Tibial nerve (tissue), 4 donors: Measurements from ENCODE around the gene TP53RK. TPM values are rescaled to one million over a fixed set of nuclear protein-coding genes. Genes with fewer than 3 reads are reported as not detected.
A peak's percentile ranks its signal among the peaks of the same experiment; 100 is the strongest.

Source experiments
- DNase-seq, 2 donors: peaks; one replicate each; pipeline ENCODE4 v3.0.0-alpha.2; 2019; ENCODE audit warnings: low spot score in 2 of 2
- H3K27ac ChIP-seq, 4 donors: fragments of 200-600 bp; sonication (generic) in 3 of 4; one replicate each; pipeline ENCODE4 v1.5.1; 2017 to 2019; ENCODE audit warnings: mild to moderate bottlenecking in 1 of 4
- H3K27me3 ChIP-seq, 2 donors: fragments of 200-600 bp; sonication (generic) in 1 of 2; one replicate each; pipeline versions ENCODE4 v1.5.1 to v1.6.0; 2017 to 2019
- H3K36me3 ChIP-seq, 3 donors: fragments of 200-600 bp; sonication (generic); one replicate each; pipeline ENCODE4 v1.5.1; 2018 to 2019
- H3K4me1 ChIP-seq, 4 donors: fragments of 200-600 bp; sonication (generic) in 3 of 4; one replicate each; pipeline ENCODE4 v1.5.1; 2017 to 2019
- H3K4me3 ChIP-seq, 4 donors: fragments of 200-600 bp; sonication (generic) in 3 of 4; one replicate each; pipeline ENCODE4 v1.5.1; 2017 to 2019; ENCODE audit warnings: mild to moderate bottlenecking in 1 of 4, moderate library complexity in 1 of 4
- H3K9me3 ChIP-seq, 4 donors: fragments of 200-600 bp; sonication (generic) in 3 of 4; one replicate each; pipeline ENCODE4 v1.5.1; 2017 to 2019
- CTCF ChIP-seq, 5 experiments: fragments of 200-600 bp in 3 of 5; fragments of 450-650 bp in 2 of 5; sonication (generic) in 3 of 5; IDR thresholded peaks; one replicate each; pipeline ENCODE4 v1.5.1; 2016 to 2019; ENCODE audit warnings: antibody characterized with exemption in 5 of 5, mild to moderate bottlenecking in 3 of 5, moderate library complexity in 2 of 5
- EP300 ChIP-seq, 2 donors: sonication (generic); formaldehyde crosslinking; IDR thresholded peaks; one replicate each; pipeline ENCODE4 v1.6.1; 2017; ENCODE audit warnings: antibody characterized with exemption in 2 of 2, mild to moderate bottlenecking in 1 of 2
- POLR2A ChIP-seq, 2 donors: fragments of 450-650 bp; IDR thresholded peaks; one replicate each; pipeline ENCODE4 v1.6.1; 2017; ENCODE audit warnings: antibody characterized with exemption in 2 of 2, mild to moderate bottlenecking in 2 of 2, moderate library complexity in 2 of 2
- WGBS, 2 donors: methylation state at CpG; one replicate each; pipeline ENCODE4 v1.1.5; 2018; 5-methylcytosine and 5-hydroxymethylcytosine counted together
- total RNA-seq, 4 donors: library from RNA; depleted of rRNA; stranded (reverse); fragments of >200 nt; gene quantifications; one replicate each; pipeline ENCODE4 v1.1.0, GENCODE V29; 2016

TP53RK gene
- total RNA-seq, 4 donors from 2014 or later, result 16.8 to 24.5 (median 21.9) TPM

DNA sequence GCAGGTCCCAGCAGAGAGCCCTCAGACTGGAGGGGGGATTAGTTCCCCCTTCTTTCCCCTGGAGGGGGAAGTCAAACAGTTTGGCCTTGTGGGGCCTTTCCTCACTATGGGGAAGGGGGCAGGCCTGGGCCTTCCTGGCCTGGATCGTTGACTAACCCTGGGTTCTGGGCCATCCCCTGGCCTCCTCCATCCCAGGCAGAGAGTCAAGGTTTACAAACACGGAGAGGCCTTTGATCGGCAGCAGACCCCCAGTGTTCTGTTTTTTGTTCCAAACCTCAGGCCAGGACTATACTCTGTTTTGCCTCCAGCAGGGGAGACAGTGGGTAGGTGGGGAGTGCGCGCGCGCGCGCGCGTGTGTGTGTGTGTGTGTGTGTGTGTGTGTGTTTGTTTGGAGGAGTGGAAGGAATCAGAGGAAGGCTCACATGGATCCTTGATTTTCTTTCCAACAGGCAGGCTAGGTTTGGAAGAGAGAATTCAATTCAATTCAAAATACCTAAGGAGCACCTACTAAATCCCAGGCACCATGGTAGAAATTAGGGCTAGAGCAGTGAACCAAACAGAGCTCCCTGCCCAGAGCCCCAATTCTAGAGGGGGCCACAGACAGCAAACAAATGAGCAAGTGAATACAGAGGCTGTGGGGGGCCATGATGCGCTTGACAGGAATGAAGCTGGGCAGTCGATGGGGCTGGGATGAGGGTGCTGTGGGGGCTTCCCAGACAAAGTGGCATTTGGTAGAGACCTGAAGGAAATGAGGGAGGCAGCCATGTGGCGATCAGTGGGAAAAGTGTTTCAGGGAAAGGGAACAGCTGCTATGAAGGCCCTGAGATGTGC is 14.8 kb downstream of the TP53RK start:
- H3K4me1 ChIP-seq, result peaks cover 0 to 9% (median 0%) of the 10 kb centered on the region in 4 donors
- peak overlapping the region in 3 of 4 donors; percentile 36 to 50 (median 48) for H3K27ac ChIP-seq
- WGBS, 2 donors, result 37 to 42% methylated on average over 14 of the region's 14 CpGs
- TF ChIP-seq POLR2A (IDR thresholded peaks at IDR 0.05), result no peak
- TF ChIP-seq CTCF (IDR thresholded peaks at IDR 0.05), result no peak
- TF ChIP-seq EP300 (IDR thresholded peaks at IDR 0.05), result no peak
- no peak for DNase-seq
- peaks cover 0 to 37% (median 0%) of the 10 kb centered on the region in 4 donors for H3K9me3 ChIP-seq
- peaks cover 0 to 20% (median 0%) of the 10 kb centered on the region in 3 donors for H3K36me3 ChIP-seq
- H3K27me3 ChIP-seq, result no peaks in the 10 kb centered on the region
- no peak overlapping the region for H3K4me3 ChIP-seq

DNA sequence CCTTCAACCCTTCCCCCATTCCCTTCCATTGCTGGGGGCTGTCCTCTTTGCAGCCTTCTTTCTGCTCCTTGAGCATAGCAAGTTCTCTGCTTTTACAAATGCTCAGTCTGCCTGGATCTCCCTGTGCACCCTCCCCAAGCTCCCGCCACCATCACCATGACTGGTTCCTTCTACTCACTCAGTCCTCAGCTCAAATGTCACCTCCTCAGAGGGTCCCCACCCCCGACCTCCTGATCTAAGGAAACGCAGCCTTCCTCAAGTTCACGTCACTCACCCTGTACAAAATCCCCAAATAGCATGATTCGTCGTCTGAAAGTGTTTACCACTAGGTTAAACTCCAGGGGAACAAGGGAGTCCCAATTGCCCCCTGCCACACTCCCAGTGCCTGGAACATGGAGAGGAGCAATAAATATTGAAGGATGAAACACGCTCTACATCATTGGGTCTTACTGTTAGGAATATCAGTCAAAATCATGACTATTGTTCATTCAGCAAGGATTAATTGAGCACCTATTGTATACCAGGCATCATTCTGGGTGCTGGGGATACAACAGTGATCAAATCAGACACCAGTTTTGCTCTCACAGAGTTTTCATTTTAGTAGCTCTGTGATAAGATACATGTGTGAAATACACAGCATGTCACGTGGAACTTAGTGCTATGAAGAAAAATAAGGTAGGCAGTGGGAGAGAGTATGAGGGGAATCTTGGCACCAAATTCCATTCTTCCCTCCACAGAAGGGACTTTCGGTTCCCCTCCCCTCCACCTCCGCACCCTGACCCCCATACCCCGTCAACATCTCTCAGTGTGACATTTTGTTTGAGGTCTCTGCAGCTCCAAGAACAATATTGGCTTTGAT is 15.6 kb downstream of the TP53RK start:
- peaks cover 0 to 9% (median 0%) of the 10 kb centered on the region in 4 donors for H3K4me1 ChIP-seq
- H3K9me3 ChIP-seq, result peaks cover 0 to 39% (median 0%) of the 10 kb centered on the region in 4 donors
- TF ChIP-seq CTCF (IDR thresholded peaks at IDR 0.05), result no peak
- TF ChIP-seq EP300 (IDR thresholded peaks at IDR 0.05), result no peak
- no peak for TF ChIP-seq POLR2A (IDR thresholded peaks at IDR 0.05)
- H3K4me3 ChIP-seq, result no peak overlapping the region
- peaks cover 0 to 26% (median 0%) of the 10 kb centered on the region in 3 donors for H3K36me3 ChIP-seq
- no peak for DNase-seq
- 57 to 69% methylated on average over 11 of the region's 11 CpGs for WGBS, 2 donors
- H3K27ac ChIP-seq, result peak overlapping the region in 3 of 4 donors; percentile 36 to 50 (median 48)
- no peaks in the 10 kb centered on the region for H3K27me3 ChIP-seq

- TF ChIP-seq POLR2A (IDR thresholded peaks at IDR 0.05) (no peak), EP300 (IDR thresholded peaks at IDR 0.05) (no peak), CTCF (IDR thresholded peaks at IDR 0.05) (no peak)
- H3K36me3 ChIP-seq, result peaks cover 0 to 28% (median 0%) of the 10 kb centered on the region in 3 donors
- H3K27me3 ChIP-seq, result no peaks in the 10 kb centered on the region
- H3K9me3 ChIP-seq, result peaks cover 0 to 39% (median 0%) of the 10 kb centered on the region in 4 donors
- H3K4me3 ChIP-seq, result no peak overlapping the region
- WGBS, 2 donors, result 97 to 100% methylated on average over 5 of the region's 5 CpGs
- DNase-seq, result no peak
- peaks cover 0 to 9% (median 0%) of the 10 kb centered on the region in 4 donors for H3K4me1 ChIP-seq
- H3K27ac ChIP-seq, result peak overlapping the region in 1 of 4 donors; percentile 48
These were observed 16.6 kb downstream of the TP53RK start for GRCh38 chr20:46672543-46673148.

- WGBS, 2 donors, result 90 to 94% methylated on average over 3 of the region's 3 CpGs
- Histone ChIP-seq H3K36me3 (peaks cover 0 to 34% (median 0%) of the 10 kb centered on the region in 3 donors), H3K27me3 (no peaks in the 10 kb centered on the region), H3K4me3 (no peak overlapping the region), H3K9me3 (peaks cover 0 to 39% (median 0%) of the 10 kb centered on the region in 4 donors), H3K27ac (no peak overlapping the region), H3K4me1 (peaks cover 0 to 9% (median 0%) of the 10 kb centered on the region in 4 donors)
- no peak for DNase-seq
- TF ChIP-seq EP300 (IDR thresholded peaks at IDR 0.05) (no peak), CTCF (IDR thresholded peaks at IDR 0.05) (no peak), POLR2A (IDR thresholded peaks at IDR 0.05) (no peak)
These were observed 17.2 kb downstream of the TP53RK start for GRCh38 chr20:46671866-46672542.
